K562 (cell line): ENCODE data around the gene AQP9. TPM values are rescaled to one million over a fixed set of nuclear protein-coding genes. Genes with fewer than 3 reads are reported as not detected.

Experiments used
- ARHGAP35 ChIP-seq: fragments of 450-650 bp; IDR thresholded peaks from 2 replicates; pipeline ENCODE4 v1.6.1; 2018; ENCODE audit not compliant: partially characterized antibody
- BDP1 ChIP-seq: IDR thresholded peaks from 3 replicates; pipeline ENCODE4 v1.6.1; 2011; ENCODE audit not compliant: insufficient read length, insufficient read depth
- CBFA2T2 ChIP-seq: fragments of 450-650 bp; conservative IDR thresholded peaks from 2 replicates; pipeline ENCODE4 v1.6.1; 2017; ENCODE audit warnings: mild to moderate bottlenecking
- CBFA2T3 ChIP-seq: fragments of 450-650 bp; IDR thresholded peaks from 2 replicates; pipeline ENCODE4 v1.6.1; 2017
- CXXC5 ChIP-seq: fragments of 250-450 bp; sonication (Bioruptor Pico); IDR thresholded peaks from 2 replicates; pipeline ENCODE4 v1.8.0; 2022; ENCODE audit warnings: inconsistent platforms, mild to moderate bottlenecking, moderate library complexity
- E2F3 ChIP-seq: fragments of 250-450 bp; sonication (Bioruptor Pico); IDR thresholded peaks from 2 replicates; pipeline ENCODE4 v1.4.0; 2020; ENCODE audit warnings: mild to moderate bottlenecking
- ELF2 ChIP-seq: fragments of 250-450 bp; sonication (Bioruptor Pico); IDR thresholded peaks from 2 replicates; pipeline ENCODE4 v1.5.0; 2021; ENCODE audit warnings: mild to moderate bottlenecking
- FOXA1 ChIP-seq: fragments of 450-650 bp; IDR thresholded peaks from 2 replicates; pipeline ENCODE4 v1.6.1; 2016; ENCODE audit warnings: mild to moderate bottlenecking, borderline replicate concordance
- FOXJ3 ChIP-seq: sonication (generic); formaldehyde crosslinking; IDR thresholded peaks from 2 replicates; pipeline ENCODE4 v1.4.0; 2020; ENCODE audit warnings: mild to moderate bottlenecking, missing genetic modification reagents
- HDAC2 ChIP-seq: fragments of 450-650 bp; IDR thresholded peaks from 2 replicates; pipeline ENCODE4 v1.6.1; 2016; ENCODE audit warnings: mild to moderate bottlenecking
- HNRNPUL1 ChIP-seq: fragments of 200-400 bp; formaldehyde crosslinking; IDR thresholded peaks from 2 replicates; pipeline ENCODE4 v1.6.1; 2017; ENCODE audit warnings: low read length
- MEF2D ChIP-seq: conservative IDR thresholded peaks from 2 replicates; pipeline ENCODE4 v1.6.1; 2016; ENCODE audit warnings: low read depth, missing genetic modification characterization, missing compliant biosample characterization
- RBM34 ChIP-seq: fragments of 200-400 bp; formaldehyde crosslinking; IDR thresholded peaks from 2 replicates; pipeline ENCODE4 v1.6.1; 2018; ENCODE audit warnings: low read length, borderline replicate concordance; ENCODE audit not compliant: insufficient read depth
- RFX1 ChIP-seq: fragments of 450-650 bp; IDR thresholded peaks from 2 replicates; pipeline ENCODE4 v1.6.1; 2016; ENCODE audit warnings: mild to moderate bottlenecking, moderate library complexity
- RFX7 ChIP-seq: fragments of 250-450 bp; sonication (Bioruptor Pico); IDR thresholded peaks from 2 replicates; pipeline ENCODE4 v1.5.1; 2021; ENCODE audit warnings: mild to moderate bottlenecking
- ZNF3 ChIP-seq: fragments of 250-450 bp; sonication (Bioruptor Pico); IDR thresholded peaks from 2 replicates; pipeline ENCODE4 v1.5.0; 2021; ENCODE audit warnings: mild to moderate bottlenecking, moderate library complexity
- ZNF507 ChIP-seq: conservative IDR thresholded peaks from 2 replicates; pipeline ENCODE4 v1.6.1; 2017; ENCODE audit warnings: missing genetic modification characterization, missing compliant biosample characterization
- ZNF644 ChIP-seq: fragments of 200-800 bp; sonication (Bioruptor generic); IDR thresholded peaks from 2 replicates; pipeline ENCODE4 v1.6.1; 2016; ENCODE audit warnings: low read depth, missing genetic modification characterization, missing compliant biosample characterization
- polyA plus RNA-seq, 8 experiments: library from polyadenylated mRNA; depleted of rRNA in 4 of 8; stranded (reverse) in 5 of 8; unstranded in 3 of 8; fragments of >200 nt; fragmentation: Nextera tagmentation in 2 of 8; fragmentation: Illumina TruSeq in 1 of 8; extraction: Ambion mirVana in 2 of 8; extraction: Trizol in 1 of 8; gene quantifications; 2 replicates each; pipeline versions ENCODE4 v1.2.1 to v1.2.3, GENCODE V29; 2011 to 2014; ENCODE audit warnings: inconsistent platforms in 1 of 8, missing spikeins in 1 of 8
- total RNA-seq, 7 experiments: library from RNA; depleted of rRNA in 6 of 7; stranded (reverse); fragments of >200 nt in 6 of 7; fragmentation: Illumina TruSeq in 2 of 7; extraction: Trizol in 2 of 7; gene quantifications; 2 replicates each; pipeline versions ENCODE4 v1.2.1 to v1.2.3, GENCODE V29; 2011 to 2021; ENCODE audit warnings: low replicate concordance in 1 of 7
- TF ChIP-seq, protein P1 (sequence below): fragments of 450-650 bp; IDR thresholded peaks from 2 replicates; pipeline ENCODE4 v1.7.1; 2018; ENCODE audit warnings: mild to moderate bottlenecking, low read depth; ENCODE audit not compliant: partially characterized antibody
- TF ChIP-seq, protein P2 (sequence below): fragments of 250-450 bp; sonication (Bioruptor Pico); IDR thresholded peaks from 2 replicates; pipeline ENCODE4 v1.4.0; 2020; ENCODE audit warnings: mild to moderate bottlenecking, moderate library complexity
- TF ChIP-seq, protein P3 (sequence below), 2 experiments: fragments of 450-650 bp; IDR thresholded peaks; 2 replicates each; pipeline ENCODE4 v1.6.1; 2016
- TF ChIP-seq, protein P4 (sequence below): fragments of 250-450 bp; sonication (Bioruptor Pico); IDR thresholded peaks from 2 replicates; pipeline ENCODE4 v1.9.0; 2021; ENCODE audit warnings: mild to moderate bottlenecking

The AQP9 gene
- total and polyA plus RNA-seq, 9 of the 15 experiments (the other 6 are each of a cell fraction or from before 2014, with no cell fraction given): 0.04 to 0.33 (median 0.07) TPM; not detected in 4

DNA sequence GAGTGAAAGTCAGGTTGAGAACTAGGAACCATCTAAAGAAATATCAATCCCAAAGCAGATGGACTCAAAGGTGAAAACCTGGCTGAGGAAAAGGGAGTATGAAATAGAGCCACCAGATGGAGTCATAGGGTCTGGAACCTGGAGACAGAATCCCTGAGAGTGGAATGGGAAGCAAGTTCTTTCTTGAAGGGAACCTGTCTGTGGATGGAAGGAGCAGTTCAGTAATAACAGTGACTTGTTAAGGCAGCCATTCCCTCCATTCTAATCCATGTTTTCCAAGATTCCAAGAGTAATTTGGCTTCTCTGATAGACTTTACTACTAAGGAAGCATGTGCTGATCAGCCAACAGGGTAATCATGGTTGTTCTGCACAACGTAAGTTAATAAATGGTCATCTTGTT is 22.5 kb upstream of the AQP9 start (continued):
- TF ChIP-seq, protein P1, sequence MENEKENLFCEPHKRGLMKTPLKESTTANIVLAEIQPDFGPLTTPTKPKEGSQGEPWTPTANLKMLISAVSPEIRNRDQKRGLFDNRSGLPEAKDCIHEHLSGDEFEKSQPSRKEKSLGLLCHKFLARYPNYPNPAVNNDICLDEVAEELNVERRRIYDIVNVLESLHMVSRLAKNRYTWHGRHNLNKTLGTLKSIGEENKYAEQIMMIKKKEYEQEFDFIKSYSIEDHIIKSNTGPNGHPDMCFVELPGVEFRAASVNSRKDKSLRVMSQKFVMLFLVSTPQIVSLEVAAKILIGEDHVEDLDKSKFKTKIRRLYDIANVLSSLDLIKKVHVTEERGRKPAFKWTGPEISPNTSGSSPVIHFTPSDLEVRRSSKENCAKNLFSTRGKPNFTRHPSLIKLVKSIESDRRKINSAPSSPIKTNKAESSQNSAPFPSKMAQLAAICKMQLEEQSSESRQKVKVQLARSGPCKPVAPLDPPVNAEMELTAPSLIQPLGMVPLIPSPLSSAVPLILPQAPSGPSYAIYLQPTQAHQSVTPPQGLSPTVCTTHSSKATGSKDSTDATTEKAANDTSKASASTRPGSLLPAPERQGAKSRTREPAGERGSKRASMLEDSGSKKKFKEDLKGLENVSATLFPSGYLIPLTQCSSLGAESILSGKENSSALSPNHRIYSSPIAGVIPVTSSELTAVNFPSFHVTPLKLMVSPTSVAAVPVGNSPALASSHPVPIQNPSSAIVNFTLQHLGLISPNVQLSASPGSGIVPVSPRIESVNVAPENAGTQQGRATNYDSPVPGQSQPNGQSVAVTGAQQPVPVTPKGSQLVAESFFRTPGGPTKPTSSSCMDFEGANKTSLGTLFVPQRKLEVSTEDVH: no peak
- TF ChIP-seq, protein P2, sequence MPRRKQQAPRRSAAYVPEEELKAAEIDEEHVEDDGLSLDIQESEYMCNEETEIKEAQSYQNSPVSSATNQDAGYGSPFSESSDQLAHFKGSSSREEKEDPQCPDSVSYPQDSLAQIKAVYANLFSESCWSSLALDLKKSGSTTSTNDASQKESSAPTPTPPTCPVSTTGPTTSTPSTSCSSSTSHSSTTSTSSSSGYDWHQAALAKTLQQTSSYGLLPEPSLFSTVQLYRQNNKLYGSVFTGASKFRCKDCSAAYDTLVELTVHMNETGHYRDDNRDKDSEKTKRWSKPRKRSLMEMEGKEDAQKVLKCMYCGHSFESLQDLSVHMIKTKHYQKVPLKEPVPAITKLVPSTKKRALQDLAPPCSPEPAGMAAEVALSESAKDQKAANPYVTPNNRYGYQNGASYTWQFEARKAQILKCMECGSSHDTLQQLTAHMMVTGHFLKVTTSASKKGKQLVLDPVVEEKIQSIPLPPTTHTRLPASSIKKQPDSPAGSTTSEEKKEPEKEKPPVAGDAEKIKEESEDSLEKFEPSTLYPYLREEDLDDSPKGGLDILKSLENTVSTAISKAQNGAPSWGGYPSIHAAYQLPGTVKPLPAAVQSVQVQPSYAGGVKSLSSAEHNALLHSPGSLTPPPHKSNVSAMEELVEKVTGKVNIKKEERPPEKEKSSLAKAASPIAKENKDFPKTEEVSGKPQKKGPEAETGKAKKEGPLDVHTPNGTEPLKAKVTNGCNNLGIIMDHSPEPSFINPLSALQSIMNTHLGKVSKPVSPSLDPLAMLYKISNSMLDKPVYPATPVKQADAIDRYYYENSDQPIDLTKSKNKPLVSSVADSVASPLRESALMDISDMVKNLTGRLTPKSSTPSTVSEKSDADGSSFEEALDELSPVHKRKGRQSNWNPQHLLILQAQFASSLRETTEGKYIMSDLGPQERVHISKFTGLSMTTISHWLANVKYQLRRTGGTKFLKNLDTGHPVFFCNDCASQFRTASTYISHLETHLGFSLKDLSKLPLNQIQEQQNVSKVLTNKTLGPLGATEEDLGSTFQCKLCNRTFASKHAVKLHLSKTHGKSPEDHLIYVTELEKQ (CRISPR knock-in tag): no peak
- TF ChIP-seq E2F3 (CRISPR knock-in tag): no peak
- TF ChIP-seq, protein P3, sequence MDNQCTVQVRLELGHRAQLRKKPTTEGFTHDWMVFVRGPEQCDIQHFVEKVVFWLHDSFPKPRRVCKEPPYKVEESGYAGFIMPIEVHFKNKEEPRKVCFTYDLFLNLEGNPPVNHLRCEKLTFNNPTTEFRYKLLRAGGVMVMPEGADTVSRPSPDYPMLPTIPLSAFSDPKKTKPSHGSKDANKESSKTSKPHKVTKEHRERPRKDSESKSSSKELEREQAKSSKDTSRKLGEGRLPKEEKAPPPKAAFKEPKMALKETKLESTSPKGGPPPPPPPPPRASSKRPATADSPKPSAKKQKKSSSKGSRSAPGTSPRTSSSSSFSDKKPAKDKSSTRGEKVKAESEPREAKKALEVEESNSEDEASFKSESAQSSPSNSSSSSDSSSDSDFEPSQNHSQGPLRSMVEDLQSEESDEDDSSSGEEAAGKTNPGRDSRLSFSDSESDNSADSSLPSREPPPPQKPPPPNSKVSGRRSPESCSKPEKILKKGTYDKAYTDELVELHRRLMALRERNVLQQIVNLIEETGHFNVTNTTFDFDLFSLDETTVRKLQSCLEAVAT (IDR thresholded peaks at IDR 0.05): no peak
- TF ChIP-seq RBM34: no peak
- TF ChIP-seq CBFA2T3: 0 out of 2 replicates have a peak, but pooled peaks have one; percentile 11
- no peak for TF ChIP-seq ELF2 (CRISPR knock-in tag)
- no peak for TF ChIP-seq MEF2D (tag)
- no peak for TF ChIP-seq HNRNPUL1
- TF ChIP-seq ZNF507 (tag): no peak
- no peak for TF ChIP-seq ARHGAP35
- no peak for TF ChIP-seq CBFA2T2
- TF ChIP-seq BDP1: no peak
- no peak for TF ChIP-seq HDAC2
- TF ChIP-seq ZNF3 (CRISPR knock-in tag): no peak
- TF ChIP-seq RFX1: no peak
- TF ChIP-seq RFX7 (CRISPR knock-in tag): no peak
- no peak for TF ChIP-seq ZNF644 (tag)
- TF ChIP-seq, protein P4, sequence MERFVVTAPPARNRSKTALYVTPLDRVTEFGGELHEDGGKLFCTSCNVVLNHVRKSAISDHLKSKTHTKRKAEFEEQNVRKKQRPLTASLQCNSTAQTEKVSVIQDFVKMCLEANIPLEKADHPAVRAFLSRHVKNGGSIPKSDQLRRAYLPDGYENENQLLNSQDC (CRISPR knock-in tag): no peak
- no peak for TF ChIP-seq FOXA1
- 0 out of 2 replicates have a peak, but pooled peaks have one; percentile 23 for TF ChIP-seq CXXC5 (CRISPR knock-in tag)
- no peak for TF ChIP-seq FOXJ3 (CRISPR knock-in tag)
